NCI-H1092 treated with DMSO at 0.1 percent for 48 hours (cell line): Measurements from ENCODE around the gene SLC2A3.
"Not testable (repeated sequence)": the region's sequence is repeated elsewhere in the genome, so short reads cannot be mapped to it uniquely, and the experiment has no call there.

Source experiments
- DNase-seq: peaks from one replicate; lab custom pipeline; 2025; lab: John Stamatoyannopoulos, UW

SLC2A3 gene

GRCh38 chr12:7915661-7916403, 20.2 kb downstream of the SLC2A3 start:
- DNase-seq, result peak; percentile 48

- not testable (repeated sequence) for DNase-seq
These were observed 25.9 kb downstream of the SLC2A3 start for GRCh38 chr12:7910106-7910505.

GRCh38 chr12:7907009-7907408, 29.0 kb downstream of the SLC2A3 start:
- no peak for DNase-seq

- DNase-seq, result not testable (repeated sequence)
These were observed 29.7 kb downstream of the SLC2A3 start for GRCh38 chr12:7906303-7906702.

- not testable (repeated sequence) for DNase-seq
These were observed 30.3 kb downstream of the SLC2A3 start for GRCh38 chr12:7905600-7906125.

GRCh38 chr12:7905071-7905470, 30.9 kb downstream of the SLC2A3 start:
- DNase-seq, result no peak

GRCh38 chr12:7902416-7902815, 33.6 kb downstream of the SLC2A3 start:
- DNase-seq, result not testable (repeated sequence)

- no peak for DNase-seq
These were observed 36.2 kb downstream of the SLC2A3 start for GRCh38 chr12:7899755-7900154.

- DNase-seq, result not testable (repeated sequence)
These were observed 39.3 kb downstream of the SLC2A3 start for GRCh38 chr12:7896726-7897125.

GRCh38 chr12:7892186-7892980, 43.6 kb downstream of the SLC2A3 start:
- no peak for DNase-seq

GRCh38 chr12:7884689-7885088, 51.3 kb downstream of the SLC2A3 start:
- no peak for DNase-seq

GRCh38 chr12:7881736-7882120, 54.3 kb downstream of the SLC2A3 start:
- DNase-seq, result not testable (repeated sequence)

GRCh38 chr12:7880952-7881735, 54.8 kb downstream of the SLC2A3 start:
- DNase-seq, result not testable (repeated sequence)

- DNase-seq, result no peak
These were observed 56.7 kb downstream of the SLC2A3 start for GRCh38 chr12:7879246-7879645.

- no peak for DNase-seq
These were observed 58.6 kb downstream of the SLC2A3 start for GRCh38 chr12:7877420-7877819.

GRCh38 chr12:7872566-7873319, 63.2 kb downstream of the SLC2A3 start, which contains the start of gene SLC2A14:
SLC2A14 (minus strand) TSS chr12:7872915; CDS start chr12:7869880, 3,035 bp downstream.
- no peak for DNase-seq

GRCh38 chr12:7870335-7870734, 65.7 kb downstream of the SLC2A3 start:
- no peak for DNase-seq
